ENCODE data around the gene PNKP. TPM values are rescaled to one million over a fixed set of nuclear protein-coding genes. Genes with fewer than 3 reads are reported as not detected.

Gene PNKP
- total and polyA plus RNA-seq, 10 of the 15 experiments (the other 5 are each of a cell fraction or from before 2014, with no cell fraction given), result 2.9 to 82.3 (median 33.2) TPM

DNA sequence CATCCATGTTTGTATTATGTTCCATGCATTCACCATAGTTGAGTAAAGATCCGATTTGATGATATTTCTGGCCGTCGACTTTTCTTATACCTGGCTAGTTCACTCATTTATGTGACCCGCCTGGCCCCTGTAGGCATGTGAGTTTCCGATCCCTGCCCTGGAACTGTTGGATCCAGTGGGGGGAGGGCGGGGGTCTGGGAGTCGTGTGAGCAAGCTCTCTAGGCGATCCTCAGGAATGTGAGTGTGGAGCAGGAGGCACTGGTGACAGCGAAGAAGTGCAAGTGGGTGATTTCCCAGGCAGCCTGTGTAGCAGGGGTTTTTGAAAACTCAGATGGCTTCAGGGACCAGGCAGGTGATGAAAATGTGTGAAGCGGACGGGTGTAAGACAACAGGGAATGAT lies 27.1 kb downstream of the PNKP start:
- peaks cover 10 to 11% of the 10 kb centered on the region in 2 experiments for H3K36me3 ChIP-seq (ENCODE audit: control insufficient read depth in 2 of 2, insufficient read depth in 2 of 2, low read length in 1 of 2)
- WGBS (ENCODE audit: insufficient coverage, insufficient replicate concordance, low lambda C conversion rate, missing lambda C conversion rate), result 97% methylated on average over 11 of the region's 11 CpGs
- H3K4me2 ChIP-seq (ENCODE audit: control insufficient read depth, insufficient read depth), result no peak overlapping the region
- ChIA-PET POLR2A (no interaction called here), RAD21 (ENCODE audit: unreplicated experiment) (no interaction called here), SMC1A (ENCODE audit: uncharacterized antibody, unreplicated experiment) (interaction anchor here (0.5 to 0.6 kb wide), 2 partner anchors 8 to 118 kb away, joined by 3 read pairs; no protein-coding TSS in a partner anchor), CTCF (no interaction called here)
- H2AFZ ChIP-seq (ENCODE audit: control insufficient read depth, low read depth, low read length), result no peak overlapping the region
- DNase-seq (ENCODE audit: low read depth, low spot score) (no peak), FAIRE-seq (no peak), ATAC-seq (no peak)
- no peak overlapping the region for H3K4me3 ChIP-seq
- no peaks in the 10 kb centered on the region for H4K20me1 ChIP-seq (ENCODE audit: control insufficient read depth, insufficient read depth)
- H3K4me1 ChIP-seq (ENCODE audit: control insufficient read depth, insufficient read depth, low read length), result peaks cover 13% of the 10 kb centered on the region
- TF ChIP-seq TARDBP (IDR thresholded peaks at IDR 0.05; ENCODE audit: borderline replicate concordance), result no peak
- TF ChIP-seq, protein P1, sequence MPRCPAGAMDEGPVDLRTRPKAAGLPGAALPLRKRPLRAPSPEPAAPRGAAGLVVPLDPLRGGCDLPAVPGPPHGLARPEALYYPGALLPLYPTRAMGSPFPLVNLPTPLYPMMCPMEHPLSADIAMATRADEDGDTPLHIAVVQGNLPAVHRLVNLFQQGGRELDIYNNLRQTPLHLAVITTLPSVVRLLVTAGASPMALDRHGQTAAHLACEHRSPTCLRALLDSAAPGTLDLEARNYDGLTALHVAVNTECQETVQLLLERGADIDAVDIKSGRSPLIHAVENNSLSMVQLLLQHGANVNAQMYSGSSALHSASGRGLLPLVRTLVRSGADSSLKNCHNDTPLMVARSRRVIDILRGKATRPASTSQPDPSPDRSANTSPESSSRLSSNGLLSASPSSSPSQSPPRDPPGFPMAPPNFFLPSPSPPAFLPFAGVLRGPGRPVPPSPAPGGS (IDR thresholded peaks at IDR 0.05; ENCODE audit: borderline replicate concordance, insufficient read depth, low read depth, low read length, poor library complexity, severe bottlenecking), result no peak
- TF ChIP-seq IKZF1 (conservative IDR thresholded peaks at IDR 0.05), result no peak
- no peak for TF ChIP-seq PML (IDR thresholded peaks at IDR 0.05; ENCODE audit: low read length)
- no peak for TF ChIP-seq SREBF2 (IDR thresholded peaks at IDR 0.05; ENCODE audit: low read length)
- no peak for TF ChIP-seq CBFB (IDR thresholded peaks at IDR 0.05; ENCODE audit: low read depth)
- TF ChIP-seq EZH2 (IDR thresholded peaks at IDR 0.05; ENCODE audit: borderline replicate concordance, control insufficient read depth, low read depth, low read length), result no peak
- TF ChIP-seq NFXL1 (IDR thresholded peaks at IDR 0.05; ENCODE audit: borderline replicate concordance), result no peak
- TF ChIP-seq, protein P2, sequence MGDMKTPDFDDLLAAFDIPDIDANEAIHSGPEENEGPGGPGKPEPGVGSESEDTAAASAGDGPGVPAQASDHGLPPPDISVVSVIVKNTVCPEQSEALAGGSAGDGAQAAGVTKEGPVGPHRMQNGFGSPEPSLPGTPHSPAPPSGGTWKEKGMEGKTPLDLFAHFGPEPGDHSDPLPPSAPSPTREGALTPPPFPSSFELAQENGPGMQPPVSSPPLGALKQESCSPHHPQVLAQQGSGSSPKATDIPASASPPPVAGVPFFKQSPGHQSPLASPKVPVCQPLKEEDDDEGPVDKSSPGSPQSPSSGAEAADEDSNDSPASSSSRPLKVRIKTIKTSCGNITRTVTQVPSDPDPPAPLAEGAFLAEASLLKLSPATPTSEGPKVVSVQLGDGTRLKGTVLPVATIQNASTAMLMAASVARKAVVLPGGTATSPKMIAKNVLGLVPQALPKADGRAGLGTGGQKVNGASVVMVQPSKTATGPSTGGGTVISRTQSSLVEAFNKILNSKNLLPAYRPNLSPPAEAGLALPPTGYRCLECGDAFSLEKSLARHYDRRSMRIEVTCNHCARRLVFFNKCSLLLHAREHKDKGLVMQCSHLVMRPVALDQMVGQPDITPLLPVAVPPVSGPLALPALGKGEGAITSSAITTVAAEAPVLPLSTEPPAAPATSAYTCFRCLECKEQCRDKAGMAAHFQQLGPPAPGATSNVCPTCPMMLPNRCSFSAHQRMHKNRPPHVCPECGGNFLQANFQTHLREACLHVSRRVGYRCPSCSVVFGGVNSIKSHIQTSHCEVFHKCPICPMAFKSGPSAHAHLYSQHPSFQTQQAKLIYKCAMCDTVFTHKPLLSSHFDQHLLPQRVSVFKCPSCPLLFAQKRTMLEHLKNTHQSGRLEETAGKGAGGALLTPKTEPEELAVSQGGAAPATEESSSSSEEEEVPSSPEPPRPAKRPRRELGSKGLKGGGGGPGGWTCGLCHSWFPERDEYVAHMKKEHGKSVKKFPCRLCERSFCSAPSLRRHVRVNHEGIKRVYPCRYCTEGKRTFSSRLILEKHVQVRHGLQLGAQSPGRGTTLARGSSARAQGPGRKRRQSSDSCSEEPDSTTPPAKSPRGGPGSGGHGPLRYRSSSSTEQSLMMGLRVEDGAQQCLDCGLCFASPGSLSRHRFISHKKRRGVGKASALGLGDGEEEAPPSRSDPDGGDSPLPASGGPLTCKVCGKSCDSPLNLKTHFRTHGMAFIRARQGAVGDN (IDR thresholded peaks at IDR 0.05), result no peak
- TF ChIP-seq EGR1 (IDR thresholded peaks at IDR 0.05; ENCODE audit: borderline replicate concordance in 1 of 2, low read depth in 2 of 2, low read length in 2 of 2), result no peak
- TF ChIP-seq HDAC2 (IDR thresholded peaks at IDR 0.05), result no peak
- intact Hi-C loops (cut with micrococcal nuclease; ENCODE audit: unreplicated experiment), result no loop called here
- H3K79me2 ChIP-seq (ENCODE audit: control insufficient read depth, insufficient read depth, low read length), result no peaks in the 10 kb centered on the region
- no TSS peak for BruUV-seq (replicated peaks)
- in situ Hi-C loops (cut with MboI), result no loop called here
- H3K27ac ChIP-seq (ENCODE audit: control insufficient read depth, insufficient read depth), result no peak overlapping the region
- H3K27me3 ChIP-seq (replicated peaks in 1 of 2; ENCODE audit: control insufficient read depth in 2 of 2, insufficient read depth in 2 of 2, low read length in 1 of 2), result no peaks in the 10 kb centered on the region
- H3K9ac ChIP-seq (ENCODE audit: control insufficient read depth, insufficient read depth, low read length), result no peak overlapping the region
- no peaks in the 10 kb centered on the region for H3K9me3 ChIP-seq (replicated peaks; ENCODE audit: control insufficient read depth, insufficient read depth, low read length)
